K562 (cell line): ENCODE results near the gene FNBP1. TPM values are rescaled to one million over a fixed set of nuclear protein-coding genes. Genes with fewer than 3 reads are reported as not detected.

Experiments
- ELK3 ChIP-seq: fragments of 450-650 bp; formaldehyde crosslinking; IDR thresholded peaks from 2 replicates; pipeline ENCODE4 v1.4.0; 2020; ENCODE audit warnings: mild to moderate bottlenecking
- FOXM1 ChIP-seq, 2 experiments: fragments of 450-650 bp in 1 of 2; sonication (generic) in 1 of 2; formaldehyde crosslinking in 1 of 2; IDR thresholded peaks; 2 replicates each; pipeline versions ENCODE4 v1.6.1 to v1.9.0; 2017 to 2022; ENCODE audit warnings: low read depth in 2 of 2, mild to moderate bottlenecking in 2 of 2, missing genetic modification reagents in 1 of 2, moderate library complexity in 1 of 2
- KLF1 ChIP-seq: fragments of 450-650 bp; IDR thresholded peaks from 2 replicates; pipeline ENCODE4 v1.6.1; 2016; ENCODE audit warnings: missing genetic modification characterization, missing compliant biosample characterization
- MEF2A ChIP-seq: IDR thresholded peaks from 2 replicates; pipeline ENCODE4 v1.6.1; 2011; ENCODE audit warnings: low read depth, mild to moderate bottlenecking, low read length, moderate library complexity; ENCODE audit not compliant: control insufficient read depth
- PHB2 ChIP-seq: fragments of 450-650 bp; IDR thresholded peaks from 2 replicates; pipeline ENCODE4 v1.6.1; 2017; ENCODE audit warnings: low read depth
- POLR2AphosphoS5 ChIP-seq: IDR thresholded peaks from 2 replicates; pipeline ENCODE4 v1.6.1; 2011; ENCODE audit warnings: mild to moderate bottlenecking, low read depth, low read length, moderate library complexity; ENCODE audit not compliant: control insufficient read depth, insufficient read depth
- PTBP1 ChIP-seq: fragments of 200-400 bp; formaldehyde crosslinking; IDR thresholded peaks from 2 replicates; pipeline ENCODE4 v1.6.1; 2017; ENCODE audit warnings: low read depth, low read length
- ZKSCAN1 ChIP-seq: fragments of 150-350 bp; IDR thresholded peaks from 2 replicates; pipeline ENCODE4 v1.6.1; 2016; ENCODE audit warnings: low read depth, low read length
- ZNF146 ChIP-seq: IDR thresholded peaks from one replicate; pipeline ENCODE4 v1.6.1; 2018; ENCODE audit warnings: missing compliant biosample characterization; ENCODE audit not compliant: unreplicated experiment
- ZNF184 ChIP-seq: sonication (generic); formaldehyde crosslinking; IDR thresholded peaks from 2 replicates; pipeline ENCODE4 v1.5.0; 2020; ENCODE audit warnings: missing genetic modification reagents
- ZNF318 ChIP-seq, 2 experiments: fragments of 450-650 bp; IDR thresholded peaks; 2 replicates each; pipeline ENCODE4 v1.6.1; 2016; ENCODE audit warnings: mild to moderate bottlenecking in 2 of 2, borderline replicate concordance in 1 of 2, low read depth in 1 of 2, moderate library complexity in 1 of 2
- ZNF589 ChIP-seq: fragments of 200-800 bp; sonication (Bioruptor generic); IDR thresholded peaks from 2 replicates; pipeline ENCODE4 v1.6.1; 2016; ENCODE audit warnings: low read depth, missing genetic modification characterization, missing compliant biosample characterization
- ZNF740 ChIP-seq, 3 experiments: fragments of 200-800 bp in 1 of 3; sonication (Bioruptor generic) in 1 of 3; sonication (generic) in 1 of 3; formaldehyde crosslinking in 1 of 3; IDR thresholded peaks; 2 replicates each; pipeline versions ENCODE4 v1.6.1 to v1.8.0; 2016 to 2022; ENCODE audit warnings: mild to moderate bottlenecking in 2 of 3, missing compliant biosample characterization in 2 of 3, missing genetic modification characterization in 2 of 3, missing genetic modification reagents in 1 of 3
- ZNF75A ChIP-seq: fragments of 450-650 bp; formaldehyde crosslinking; IDR thresholded peaks from 2 replicates; pipeline ENCODE4 v1.4.0; 2020; ENCODE audit warnings: mild to moderate bottlenecking
- polyA plus RNA-seq, 8 experiments: library from polyadenylated mRNA; depleted of rRNA in 4 of 8; stranded (reverse) in 5 of 8; unstranded in 3 of 8; fragments of >200 nt; fragmentation: Nextera tagmentation in 2 of 8; fragmentation: Illumina TruSeq in 1 of 8; extraction: Ambion mirVana in 2 of 8; extraction: Trizol in 1 of 8; gene quantifications; 2 replicates each; pipeline versions ENCODE4 v1.2.1 to v1.2.3, GENCODE V29; 2011 to 2014; ENCODE audit warnings: inconsistent platforms in 1 of 8, missing spikeins in 1 of 8
- total RNA-seq, 7 experiments: library from RNA; depleted of rRNA in 6 of 7; stranded (reverse); fragments of >200 nt in 6 of 7; fragmentation: Illumina TruSeq in 2 of 7; extraction: Trizol in 2 of 7; gene quantifications; 2 replicates each; pipeline versions ENCODE4 v1.2.1 to v1.2.3, GENCODE V29; 2011 to 2021; ENCODE audit warnings: low replicate concordance in 1 of 7

The FNBP1 gene
- total and polyA plus RNA-seq, 9 of the 15 experiments (the other 6 are each of a cell fraction or from before 2014, with no cell fraction given) = 1.8 to 14.9 (median 7.6) TPM

- peak in 1 of 2 experiments; percentile 85; a peak in 2 of 4 replicates for TF ChIP-seq ZNF318 (IDR thresholded peaks at IDR 0.05; ENCODE audit: borderline replicate concordance in 1 of 2, low read depth in 1 of 2)
- peak; percentile 76; the same call in 1 of the 2 replicates for TF ChIP-seq FOXM1 (IDR thresholded peaks at IDR 0.05; ENCODE audit: low read depth)
- no peak for TF ChIP-seq FOXM1 (CRISPR knock-in tag; IDR thresholded peaks at IDR 0.05; ENCODE audit: low read depth)
- TF ChIP-seq KLF1 = peak; percentile 95
- 0 out of 2 replicates have a peak, but pooled peaks have one; percentile 36 for TF ChIP-seq MEF2A
- TF ChIP-seq PTBP1 = no peak
- TF ChIP-seq POLR2AphosphoS5 = peak; percentile 88
- no peak for TF ChIP-seq ZNF184 (CRISPR knock-in tag)
- TF ChIP-seq ZKSCAN1 = 0 out of 2 replicates have a peak, but pooled peaks have one; percentile 13
- no peak for TF ChIP-seq ZNF75A (CRISPR knock-in tag)
- peak; percentile 70; the same call in 1 of the 2 replicates for TF ChIP-seq PHB2
- no peak for TF ChIP-seq ZNF146 (CRISPR knock-in tag)
- TF ChIP-seq ELK3 (CRISPR knock-in tag) = no peak
- no peak for TF ChIP-seq ZNF740 (CRISPR knock-in tag; IDR thresholded peaks at IDR 0.05)
- no peak for TF ChIP-seq ZNF740 (tag; IDR thresholded peaks at IDR 0.05)
- peak; percentile 84; the same call in 1 of the 2 replicates for TF ChIP-seq ZNF589 (CRISPR knock-in tag)
Observed at GRCh38 chr9:129910628-129911567, 132.1 kb downstream of the FNBP1 start (continued).
